Brain microvascular endothelial cell (primary cell): ENCODE measurements around the gene TMEM88.

Experiments used
- DNase-seq: peaks from one replicate; pipeline ENCODE4 v3.0.0-alpha.2; 2020
- H3K27ac ChIP-seq: fragments of 250-450 bp; sonication (Bioruptor Pico); 2 replicates; pipeline ENCODE4 v1.5.1; 2020; ENCODE audit warnings: mild to moderate bottlenecking, moderate library complexity
- H3K27me3 ChIP-seq: fragments of 250-450 bp; sonication (Bioruptor Pico); replicated peaks from 2 replicates; pipeline ENCODE4 v1.5.1; 2020; ENCODE audit warnings: mild to moderate bottlenecking
- H3K36me3 ChIP-seq: fragments of 250-450 bp; sonication (Bioruptor Pico); replicated peaks from 2 replicates; pipeline ENCODE4 v1.5.1; 2020; ENCODE audit warnings: mild to moderate bottlenecking
- H3K4me3 ChIP-seq: 2 replicates; pipeline ENCODE4 v1.5.1; 2011; ENCODE audit warnings: low read depth, mild to moderate bottlenecking, control low read depth, low read length, moderate library complexity
- CTCF ChIP-seq: IDR thresholded peaks from 2 replicates; pipeline ENCODE4 v1.5.1; 2011; ENCODE audit warnings: low read depth, mild to moderate bottlenecking, moderate library complexity, low read length, control low read depth, inconsistent platforms; ENCODE audit errors: missing control alignments
- in situ Hi-C: cut with HindIII; loops from 2 replicates; pipeline ENCODE4 v1.10.0; 2017; ENCODE audit warnings: low sequenced_read_pairs, low pct_ligation_motif_present

Gene TMEM88

GRCh38 chr17:7878234-7878633 is 23.4 kb downstream of the TMEM88 start:
- Histone ChIP-seq H3K36me3 (peaks cover 10% of the 10 kb centered on the region), H3K27ac (no peak overlapping the region), H3K27me3 (no peaks in the 10 kb centered on the region), H3K4me3 (no peak overlapping the region)
- in situ Hi-C loops = no loop called here
- no peak for TF ChIP-seq CTCF
- DNase-seq = no peak

- no peak overlapping the region for H3K27ac ChIP-seq
- no peak overlapping the region for H3K4me3 ChIP-seq
- no peaks in the 10 kb centered on the region for H3K27me3 ChIP-seq
- peaks cover 10% of the 10 kb centered on the region for H3K36me3 ChIP-seq
- in situ Hi-C loops = no loop called here
- no peak for DNase-seq
- TF ChIP-seq CTCF = no peak
These were observed 25.4 kb downstream of the TMEM88 start for GRCh38 chr17:7880076-7880868.

- no peak for TF ChIP-seq CTCF
- Histone ChIP-seq H3K27me3 (no peaks in the 10 kb centered on the region), H3K27ac (no peak overlapping the region), H3K36me3 (peaks cover 10% of the 10 kb centered on the region), H3K4me3 (no peak overlapping the region)
- in situ Hi-C loops = no loop called here
- no peak for DNase-seq
These were observed 26.6 kb downstream of the TMEM88 start for GRCh38 chr17:7881276-7882054.

GRCh38 chr17:7882068-7882467 is 27.2 kb downstream of the TMEM88 start:
- H3K36me3 ChIP-seq = peaks cover 10% of the 10 kb centered on the region
- H3K4me3 ChIP-seq = no peak overlapping the region
- no peak for TF ChIP-seq CTCF
- no peaks in the 10 kb centered on the region for H3K27me3 ChIP-seq
- no peak for DNase-seq
- no peak overlapping the region for H3K27ac ChIP-seq
- in situ Hi-C loops = no loop called here

- H3K27me3 ChIP-seq = no peaks in the 10 kb centered on the region
- peaks cover 10% of the 10 kb centered on the region for H3K36me3 ChIP-seq
- no peak overlapping the region for H3K27ac ChIP-seq
- H3K4me3 ChIP-seq = no peak overlapping the region
- DNase-seq = no peak
- in situ Hi-C loops = no loop called here
- TF ChIP-seq CTCF = no peak
These were observed 27.8 kb downstream of the TMEM88 start for GRCh38 chr17:7882629-7883028.
